IPS-18a (cell line): ENCODE measurements around the gene CLEC2L.

Source experiments
- H3K27ac ChIP-seq: one replicate; pipeline ENCODE4 v1.5.1; 2013; ENCODE audit warnings: low read length
- H3K27me3 ChIP-seq: one replicate; pipeline ENCODE4 v1.6.1; 2013; ENCODE audit warnings: mild to moderate bottlenecking, low read length; ENCODE audit not compliant: control insufficient read depth, insufficient read depth
- H3K36me3 ChIP-seq: one replicate; pipeline ENCODE4 v1.6.1; 2013; ENCODE audit warnings: low read depth, low read length; ENCODE audit not compliant: control insufficient read depth
- H3K4me1 ChIP-seq: one replicate; pipeline ENCODE4 v1.6.1; 2013; ENCODE audit warnings: low read depth, low read length; ENCODE audit not compliant: control insufficient read depth
- H3K4me3 ChIP-seq: one replicate; pipeline ENCODE4 v1.5.1; 2013; ENCODE audit warnings: low read length
- H3K9ac ChIP-seq: one replicate; pipeline ENCODE4 v1.6.1; 2013; ENCODE audit warnings: mild to moderate bottlenecking, low read length, moderate library complexity
- H3K9me3 ChIP-seq: one replicate; pipeline ENCODE4 v1.6.1; 2013; ENCODE audit warnings: low read depth, low read length; ENCODE audit not compliant: control insufficient read depth

CLEC2L gene

GRCh38 chr7:139571190-139571589, 47.7 kb downstream of the CLEC2L start:
- H3K9ac ChIP-seq: no peak overlapping the region
- peaks cover 8% of the 10 kb centered on the region for H3K4me1 ChIP-seq
- H3K36me3 ChIP-seq: no peaks in the 10 kb centered on the region
- H3K27me3 ChIP-seq: no peaks in the 10 kb centered on the region
- no peaks in the 10 kb centered on the region for H3K9me3 ChIP-seq
- no peak overlapping the region for H3K27ac ChIP-seq
- no peak overlapping the region for H3K4me3 ChIP-seq

GRCh38 chr7:139571651-139572050, 48.2 kb downstream of the CLEC2L start:
- Histone ChIP-seq H3K4me1 (peaks cover 8% of the 10 kb centered on the region), H3K27me3 (no peaks in the 10 kb centered on the region), H3K9ac (no peak overlapping the region), H3K4me3 (no peak overlapping the region), H3K36me3 (no peaks in the 10 kb centered on the region), H3K9me3 (no peaks in the 10 kb centered on the region), H3K27ac (no peak overlapping the region)

GRCh38 chr7:139572071-139572470, 48.6 kb downstream of the CLEC2L start:
- no peak overlapping the region for H3K4me3 ChIP-seq
- H3K27ac ChIP-seq: no peak overlapping the region
- H3K9ac ChIP-seq: no peak overlapping the region
- H3K36me3 ChIP-seq: no peaks in the 10 kb centered on the region
- no peaks in the 10 kb centered on the region for H3K27me3 ChIP-seq
- H3K9me3 ChIP-seq: no peaks in the 10 kb centered on the region
- H3K4me1 ChIP-seq: peaks cover 5% of the 10 kb centered on the region

- H3K9me3 ChIP-seq: no peaks in the 10 kb centered on the region
- no peak overlapping the region for H3K4me3 ChIP-seq
- H3K36me3 ChIP-seq: no peaks in the 10 kb centered on the region
- no peaks in the 10 kb centered on the region for H3K4me1 ChIP-seq
- no peak overlapping the region for H3K27ac ChIP-seq
- no peak overlapping the region for H3K9ac ChIP-seq
- H3K27me3 ChIP-seq: no peaks in the 10 kb centered on the region
These were observed 49.4 kb downstream of the CLEC2L start for GRCh38 chr7:139572704-139573385.

- Histone ChIP-seq H3K27ac (no peak overlapping the region), H3K4me1 (no peaks in the 10 kb centered on the region), H3K9ac (no peak overlapping the region), H3K9me3 (no peaks in the 10 kb centered on the region), H3K36me3 (no peaks in the 10 kb centered on the region), H3K27me3 (no peaks in the 10 kb centered on the region), H3K4me3 (no peak overlapping the region)
These were observed 50.4 kb downstream of the CLEC2L start for GRCh38 chr7:139573871-139574270.

GRCh38 chr7:139574618-139575337, 51.3 kb downstream of the CLEC2L start:
- no peaks in the 10 kb centered on the region for H3K9me3 ChIP-seq
- H3K27ac ChIP-seq: no peak overlapping the region
- no peaks in the 10 kb centered on the region for H3K27me3 ChIP-seq
- no peak overlapping the region for H3K4me3 ChIP-seq
- H3K4me1 ChIP-seq: no peaks in the 10 kb centered on the region
- H3K9ac ChIP-seq: no peak overlapping the region
- no peaks in the 10 kb centered on the region for H3K36me3 ChIP-seq

GRCh38 chr7:139575338-139575680, 51.8 kb downstream of the CLEC2L start:
- no peaks in the 10 kb centered on the region for H3K36me3 ChIP-seq
- no peak overlapping the region for H3K27ac ChIP-seq
- H3K27me3 ChIP-seq: no peaks in the 10 kb centered on the region
- H3K4me1 ChIP-seq: no peaks in the 10 kb centered on the region
- H3K4me3 ChIP-seq: no peak overlapping the region
- H3K9me3 ChIP-seq: no peaks in the 10 kb centered on the region
- no peak overlapping the region for H3K9ac ChIP-seq

GRCh38 chr7:139576179-139576973, 52.9 kb downstream of the CLEC2L start:
- H3K4me3 ChIP-seq: no peak overlapping the region
- H3K27me3 ChIP-seq: no peaks in the 10 kb centered on the region
- H3K9ac ChIP-seq: no peak overlapping the region
- no peaks in the 10 kb centered on the region for H3K4me1 ChIP-seq
- H3K36me3 ChIP-seq: no peaks in the 10 kb centered on the region
- H3K27ac ChIP-seq: no peak overlapping the region
- no peaks in the 10 kb centered on the region for H3K9me3 ChIP-seq

GRCh38 chr7:139580435-139580834, 57.0 kb downstream of the CLEC2L start:
- Histone ChIP-seq H3K9ac (no peak overlapping the region), H3K9me3 (no peaks in the 10 kb centered on the region), H3K27me3 (no peaks in the 10 kb centered on the region), H3K27ac (no peak overlapping the region), H3K4me3 (no peak overlapping the region), H3K36me3 (no peaks in the 10 kb centered on the region), H3K4me1 (no peaks in the 10 kb centered on the region)

GRCh38 chr7:139582130-139582650, 58.7 kb downstream of the CLEC2L start:
- H3K36me3 ChIP-seq: no peaks in the 10 kb centered on the region
- no peaks in the 10 kb centered on the region for H3K4me1 ChIP-seq
- no peak overlapping the region for H3K9ac ChIP-seq
- H3K27me3 ChIP-seq: no peaks in the 10 kb centered on the region
- H3K9me3 ChIP-seq: no peaks in the 10 kb centered on the region
- no peak overlapping the region for H3K27ac ChIP-seq
- H3K4me3 ChIP-seq: no peak overlapping the region

GRCh38 chr7:139582671-139583155, 59.2 kb downstream of the CLEC2L start:
- no peaks in the 10 kb centered on the region for H3K4me1 ChIP-seq
- H3K27ac ChIP-seq: no peak overlapping the region
- no peaks in the 10 kb centered on the region for H3K27me3 ChIP-seq
- H3K36me3 ChIP-seq: no peaks in the 10 kb centered on the region
- H3K9ac ChIP-seq: no peak overlapping the region
- H3K4me3 ChIP-seq: no peak overlapping the region
- no peaks in the 10 kb centered on the region for H3K9me3 ChIP-seq
